Measurements from ENCODE around the gene TBL3. TPM values are rescaled to one million over a fixed set of nuclear protein-coding genes. Genes with fewer than 3 reads are reported as not detected.

The TBL3 gene
- total RNA-seq, 1 donor from 2014 or later, result 32.5 TPM

DNA sequence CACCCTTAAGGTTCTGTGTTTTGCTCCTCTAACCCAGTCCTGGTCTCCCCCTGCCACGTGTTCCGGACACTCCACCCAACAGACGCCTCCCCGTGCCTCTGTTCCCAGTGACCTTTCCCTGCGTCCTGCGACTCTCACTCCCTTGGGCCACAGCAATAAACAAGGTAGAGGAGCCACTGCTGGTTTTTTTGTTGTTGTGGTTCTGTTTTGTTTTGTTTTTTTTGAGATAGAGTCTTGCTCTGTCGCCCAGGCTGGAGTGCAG lies 44.0 kb downstream of the TBL3 start:
- no peak for DNase-seq (ENCODE audit: low spot score)

DNA sequence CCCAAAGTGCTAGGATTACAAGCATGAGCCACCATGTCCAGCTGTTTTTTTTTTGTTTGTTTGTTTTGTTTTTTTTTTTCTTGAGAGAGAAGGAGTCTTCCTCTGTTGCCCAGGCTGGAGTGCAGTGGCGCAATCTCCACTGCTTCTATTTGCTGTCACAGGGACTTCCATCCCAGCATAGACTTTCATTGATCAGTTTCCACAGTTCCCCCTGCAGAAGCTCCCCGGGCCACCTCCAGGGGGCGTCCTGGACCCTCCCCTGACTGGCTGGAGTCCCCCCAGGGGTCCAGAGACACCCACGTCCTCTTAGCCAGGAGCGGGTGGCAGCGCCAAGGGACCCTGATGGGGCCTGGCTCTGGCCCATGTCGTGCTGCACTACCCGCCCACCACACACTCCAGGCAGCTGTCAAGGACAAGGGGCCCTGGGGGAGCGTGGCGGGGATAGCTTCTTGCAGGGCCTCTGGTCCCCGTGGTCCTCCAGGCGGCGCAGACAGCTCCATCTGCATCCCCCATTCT lies 44.6 kb downstream of the TBL3 start:
- DNase-seq (ENCODE audit: low spot score), result no peak

DNA sequence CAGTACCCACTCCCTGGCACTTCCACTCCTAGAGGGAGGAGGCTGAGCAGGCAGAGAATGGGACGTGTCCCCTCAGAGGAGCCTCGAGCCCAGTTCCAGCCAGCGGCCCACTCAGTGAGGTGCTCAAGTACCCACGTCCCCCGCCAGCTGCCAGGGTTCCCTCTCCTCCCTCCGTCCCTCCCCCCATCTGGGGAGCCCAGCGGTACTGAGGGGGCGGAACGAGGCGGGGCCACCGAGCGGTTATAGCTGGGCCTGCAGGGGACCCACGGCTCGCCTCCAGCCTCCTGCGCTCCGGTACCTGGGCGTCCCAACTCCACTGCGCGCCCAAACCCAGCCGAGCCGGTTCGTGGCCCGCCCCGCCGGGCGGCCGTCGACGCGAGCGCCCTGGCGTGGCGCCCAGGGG lies 47.7 kb downstream of the TBL3 start, which contains the start of gene NPW:
Gene NPW, plus strand, starts transcription at position 268 of the 403 bp plus-strand sequence.
- DNase-seq (ENCODE audit: low spot score), result no peak

DNA sequence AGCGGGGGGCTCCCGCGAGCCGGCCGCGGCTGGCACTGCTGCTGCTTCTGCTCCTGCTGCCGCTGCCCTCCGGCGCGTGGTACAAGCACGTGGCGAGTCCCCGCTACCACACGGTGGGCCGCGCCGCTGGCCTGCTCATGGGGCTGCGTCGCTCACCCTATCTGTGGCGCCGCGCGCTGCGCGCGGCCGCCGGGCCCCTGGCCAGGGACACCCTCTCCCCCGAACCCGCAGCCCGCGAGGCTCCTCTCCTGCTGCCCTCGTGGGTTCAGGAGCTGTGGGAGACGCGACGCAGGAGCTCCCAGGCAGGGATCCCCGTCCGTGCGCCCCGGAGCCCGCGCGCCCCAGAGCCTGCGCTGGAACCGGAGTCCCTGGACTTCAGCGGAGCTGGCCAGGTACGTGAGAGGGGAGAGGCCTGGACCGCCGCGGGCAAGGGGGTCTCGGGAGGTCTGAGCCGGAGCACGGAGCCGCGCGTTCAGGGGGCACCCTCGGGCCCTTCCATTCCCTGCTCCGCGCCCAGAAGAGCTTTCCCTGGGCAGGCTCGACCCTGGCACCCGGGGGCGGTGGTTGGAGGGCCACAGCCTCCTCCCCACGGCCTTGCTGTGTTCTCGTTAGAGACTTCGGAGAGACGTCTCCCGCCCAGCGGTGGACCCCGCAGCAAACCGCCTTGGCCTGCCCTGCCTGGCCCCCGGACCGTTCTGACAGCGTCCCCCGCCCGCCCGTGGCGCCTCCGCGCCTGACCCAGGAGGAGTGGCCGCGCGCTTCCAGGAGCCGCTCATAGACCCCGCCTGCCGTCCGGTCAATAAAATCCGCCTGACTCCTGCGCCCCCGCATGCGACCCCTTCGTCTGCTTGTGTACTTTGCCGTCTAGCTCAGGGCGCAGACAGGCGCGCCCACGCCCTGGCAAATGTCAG lies 48.3 kb downstream of the TBL3 start:
- DNase-seq (ENCODE audit: low spot score), result no peak

DNA sequence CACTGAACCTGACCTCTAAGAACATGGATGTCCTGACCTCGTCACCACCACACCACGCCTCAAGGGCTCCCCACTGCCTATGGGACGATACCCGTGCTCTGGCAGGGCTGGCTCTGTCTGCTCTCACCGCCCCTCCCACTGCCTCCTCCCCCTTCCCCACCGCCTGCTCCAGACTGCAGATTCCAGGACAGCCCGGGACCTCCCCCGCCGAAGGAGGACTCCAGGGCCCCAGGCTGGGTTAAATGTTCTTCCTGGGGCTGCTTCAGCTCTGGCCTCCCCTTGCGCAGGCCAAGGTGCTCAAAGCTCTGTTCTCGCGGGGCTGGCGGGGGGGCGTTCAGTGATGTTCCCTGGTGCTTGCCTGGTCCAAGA lies 50.9 kb downstream of the TBL3 start:
- DNase-seq (ENCODE audit: low spot score), result no peak

DNA sequence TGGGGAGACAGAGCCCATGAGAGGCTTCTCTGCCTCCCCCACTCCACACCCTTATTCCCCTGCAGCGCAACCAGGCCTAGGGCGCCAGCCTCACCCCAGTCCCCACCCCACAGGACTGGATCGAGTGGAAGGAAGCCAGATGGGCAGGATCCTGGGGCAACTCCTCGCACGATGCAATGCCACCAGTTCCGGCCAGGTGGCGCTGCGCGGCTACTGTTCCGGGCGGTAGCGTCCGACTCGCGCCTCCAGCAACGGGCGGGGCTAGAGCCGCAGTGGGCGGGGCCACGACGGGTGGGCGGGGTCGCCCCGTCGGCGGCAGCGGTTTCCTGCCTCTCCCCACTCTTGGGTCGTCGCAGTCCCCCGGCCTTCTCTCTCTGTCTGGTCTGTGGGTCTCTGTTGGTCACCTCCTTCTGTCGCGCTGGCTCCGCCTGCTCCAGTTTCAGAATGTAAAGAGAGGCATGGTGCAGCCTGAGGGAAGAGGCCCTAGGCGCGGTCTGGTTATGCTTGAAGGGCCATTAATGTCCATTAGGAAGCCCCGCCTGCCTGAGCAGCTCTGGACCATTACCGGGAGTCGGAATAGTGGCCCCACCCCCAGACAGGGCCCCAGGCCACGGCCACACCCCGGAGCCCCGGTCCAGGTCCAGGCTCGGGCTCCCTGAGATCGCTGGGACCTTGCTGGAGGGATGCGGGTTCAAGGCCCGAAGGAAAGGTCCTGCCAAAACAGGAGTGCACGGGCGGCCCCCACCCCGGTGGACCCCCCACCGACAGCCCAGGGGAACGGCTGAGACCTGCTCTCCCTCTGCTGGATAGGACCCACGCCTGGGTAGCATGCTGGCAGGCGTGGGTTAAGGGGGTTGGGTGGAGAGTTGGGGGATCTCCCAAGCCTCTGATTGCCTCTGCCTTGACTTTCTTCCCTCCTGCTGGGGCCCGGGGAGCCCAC lies 51.5 kb downstream of the TBL3 start:
- peak; percentile 96 for DNase-seq (ENCODE audit: low spot score)

DNA sequence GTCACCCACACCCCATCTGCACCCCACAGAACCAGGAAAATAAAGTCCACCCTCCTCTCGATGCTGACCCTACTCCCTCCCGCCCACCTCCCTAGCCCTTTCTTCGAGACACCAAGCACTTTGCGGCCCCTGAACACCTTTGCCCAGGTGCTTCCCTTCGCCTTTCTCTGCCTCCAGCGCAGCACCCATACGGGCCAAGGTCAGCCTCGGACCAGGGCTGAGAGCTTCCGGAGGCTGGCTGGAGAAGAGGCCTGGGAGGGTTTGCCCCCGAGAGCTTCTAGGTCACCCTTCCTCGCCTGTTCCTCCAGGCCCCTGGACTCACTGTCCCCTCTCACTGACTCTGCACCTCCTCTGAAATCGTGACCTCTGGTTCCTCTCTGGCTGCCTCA lies 52.2 kb downstream of the TBL3 start:
- DNase-seq (ENCODE audit: low spot score), result no peak

DNA sequence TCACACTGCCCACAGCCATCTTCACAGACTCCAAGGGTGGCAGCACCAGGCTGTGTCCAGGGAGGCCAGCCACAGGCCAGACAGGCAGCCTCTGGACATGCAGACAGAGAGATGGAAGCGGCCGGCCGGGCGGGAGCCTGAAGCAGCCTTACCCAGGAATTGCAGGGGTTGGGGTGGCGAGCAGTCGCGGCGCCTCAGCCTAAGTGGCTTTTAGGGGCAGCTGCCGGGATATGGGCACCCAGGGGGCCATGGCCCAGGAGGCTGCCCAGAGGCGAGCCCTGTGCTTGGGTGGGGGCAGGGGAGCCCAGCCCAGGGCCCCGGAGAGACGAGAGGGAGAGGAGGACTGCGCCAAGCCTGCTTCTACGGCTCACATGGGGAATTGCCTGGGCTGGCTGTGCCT lies 53.4 kb downstream of the TBL3 start:
- no peak for DNase-seq (ENCODE audit: low spot score)

DNA sequence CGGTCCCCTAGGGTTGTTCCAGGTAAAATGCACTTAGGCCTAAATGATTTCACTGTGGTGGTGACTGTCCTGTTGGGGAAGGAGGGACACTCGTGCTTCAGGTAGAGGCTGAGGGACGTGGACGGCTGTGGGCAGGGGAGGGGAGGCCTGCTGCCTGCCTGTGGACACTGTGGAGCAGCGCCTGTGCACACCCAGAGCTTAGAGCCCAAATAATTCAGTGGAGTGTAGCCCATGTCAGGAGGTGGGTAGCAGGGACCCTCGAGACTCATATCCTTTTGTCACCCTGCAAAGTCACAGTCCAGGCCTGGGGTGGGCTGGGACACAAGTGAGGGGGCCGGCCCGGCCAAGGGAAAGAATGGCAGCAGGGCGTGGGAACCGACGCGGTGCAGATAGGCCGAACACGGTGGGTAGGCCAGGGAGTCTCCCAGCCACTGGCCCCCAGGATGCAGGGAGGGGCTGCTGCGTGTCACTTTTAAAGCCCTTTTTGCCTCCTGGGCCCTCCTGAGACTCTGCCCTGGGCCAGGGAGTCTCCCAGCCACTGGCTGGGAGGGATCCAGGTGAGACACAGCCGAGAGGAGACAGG lies 54.1 kb downstream of the TBL3 start:
- no peak for DNase-seq (ENCODE audit: low spot score)

DNA sequence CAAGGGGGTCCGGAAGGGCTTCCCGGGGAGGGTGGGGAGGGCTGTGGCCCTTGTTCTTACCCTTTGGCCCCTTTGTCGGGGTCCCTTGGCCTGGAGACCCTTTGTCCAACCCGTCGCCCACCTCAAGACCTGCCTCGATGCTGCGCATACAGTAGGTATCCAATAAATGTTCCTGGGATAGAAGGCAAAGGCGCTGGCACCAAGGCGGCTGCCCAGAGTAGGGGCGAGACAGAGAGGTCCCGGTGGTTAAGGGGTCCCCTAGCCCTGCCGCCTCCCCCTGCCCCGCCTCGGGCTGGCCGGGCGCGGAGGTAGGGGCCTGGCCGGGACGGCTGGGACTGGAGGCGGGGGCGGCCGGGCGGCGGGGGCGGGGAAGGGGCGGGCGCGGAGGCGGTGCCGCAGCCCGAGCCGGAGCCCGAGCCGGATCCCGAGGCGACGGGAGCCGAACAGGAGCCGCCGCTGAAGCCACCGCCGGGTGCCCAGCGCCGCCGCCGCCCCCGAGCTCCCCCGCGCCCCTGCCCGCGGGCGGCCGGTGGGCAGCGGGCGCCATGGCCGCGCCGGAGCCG lies 54.7 kb downstream of the TBL3 start, which contains the start of gene NHERF2:
Gene NHERF2, plus strand, starts transcription at position 442 of the 563 bp plus-strand sequence. Its CDS starts 104 bp downstream, at position 546.
- DNase-seq (ENCODE audit: low spot score), result no peak

DNA sequence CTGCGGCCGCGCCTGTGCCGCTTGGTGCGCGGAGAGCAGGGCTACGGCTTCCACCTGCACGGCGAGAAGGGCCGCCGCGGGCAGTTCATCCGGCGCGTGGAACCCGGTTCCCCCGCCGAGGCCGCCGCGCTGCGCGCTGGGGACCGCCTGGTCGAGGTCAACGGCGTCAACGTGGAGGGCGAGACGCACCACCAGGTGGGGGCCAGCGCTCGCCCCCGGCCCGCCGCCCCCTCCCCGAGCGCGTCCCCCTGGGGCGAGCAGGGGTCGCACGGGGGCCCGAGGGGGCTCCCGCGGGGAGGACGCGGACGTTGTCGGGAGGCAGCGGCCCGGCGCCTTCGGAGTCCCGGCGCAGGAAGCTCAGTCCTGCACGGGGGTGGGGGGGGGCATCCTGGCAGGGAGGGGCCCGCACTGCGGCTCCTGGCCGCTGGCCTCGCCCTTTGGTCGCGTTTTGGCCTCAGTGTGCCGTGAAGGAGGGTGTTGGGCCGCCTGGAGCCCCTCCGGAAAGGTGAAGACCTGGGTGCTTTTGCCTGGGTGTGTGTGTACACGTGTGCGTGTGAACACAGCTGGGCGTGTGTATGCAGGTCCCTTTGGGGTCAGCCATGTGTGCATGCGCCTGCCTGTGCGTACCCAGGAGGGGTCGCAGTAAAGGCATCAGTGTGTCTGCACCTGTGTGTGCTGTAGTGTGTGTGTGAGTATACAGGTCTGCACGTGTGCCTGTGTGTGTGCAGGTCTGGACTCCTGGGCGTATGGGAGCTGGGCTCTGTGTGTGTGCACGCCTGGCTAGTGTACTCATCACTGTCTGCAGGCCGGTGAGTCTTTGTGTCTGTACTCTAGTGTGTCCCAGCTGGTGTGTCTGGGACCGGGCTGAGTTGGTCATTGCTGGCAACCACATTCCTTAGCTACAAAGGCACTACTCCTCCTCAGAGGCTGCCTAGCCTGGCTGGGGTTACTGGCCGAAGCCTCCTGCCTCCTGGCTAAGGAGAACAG lies 55.5 kb downstream of the TBL3 start:
- no peak for DNase-seq (ENCODE audit: low spot score)

DNA sequence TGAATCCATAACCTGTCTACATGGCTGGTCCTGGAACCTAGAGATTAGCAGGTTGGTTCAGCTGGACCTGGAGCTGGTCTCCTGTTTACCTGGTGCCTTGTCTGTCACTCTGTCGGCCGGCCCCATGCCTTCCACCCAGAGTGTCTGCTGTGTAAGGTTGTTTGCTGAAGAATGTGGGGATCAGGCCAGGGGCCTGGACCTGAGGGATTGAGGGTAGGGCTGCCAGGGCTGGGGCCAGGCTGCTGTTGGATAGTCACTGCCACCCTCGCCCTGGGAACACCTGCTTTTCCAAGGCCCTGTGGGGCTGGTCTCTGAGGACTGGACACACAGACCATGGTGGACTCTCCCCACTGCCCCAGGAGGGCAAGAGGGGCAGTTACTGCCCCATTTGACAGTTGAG lies 56.3 kb downstream of the TBL3 start:
- no peak for DNase-seq (ENCODE audit: low spot score)

DNA sequence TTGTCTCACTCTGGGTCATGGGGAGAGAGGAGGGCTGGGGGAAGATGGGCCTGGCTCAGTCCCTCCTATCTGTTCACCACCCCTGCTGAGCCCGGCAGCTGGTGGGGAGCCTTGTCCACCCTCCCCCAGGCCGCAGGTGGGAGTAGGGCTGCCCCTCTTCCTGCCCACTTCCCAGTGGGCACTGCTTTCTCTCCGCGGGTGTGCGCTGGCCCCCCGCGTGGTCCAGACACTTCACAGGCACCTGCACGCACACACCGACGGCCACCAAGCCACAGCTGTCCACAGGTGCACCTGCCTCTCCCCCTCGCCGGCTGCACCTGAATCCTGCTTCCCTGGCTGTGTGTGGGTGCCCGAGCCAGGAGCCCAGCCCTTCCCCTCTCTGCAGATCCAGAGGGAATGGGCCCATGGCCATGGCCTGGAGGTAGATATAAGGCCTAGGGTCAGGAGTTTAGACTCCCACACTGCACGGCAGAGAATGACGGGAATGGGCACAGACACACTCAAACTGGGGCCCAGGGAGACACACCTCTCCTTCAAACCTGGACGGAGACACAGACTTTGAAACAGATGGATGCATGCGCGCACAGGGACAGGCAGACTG lies 56.9 kb downstream of the TBL3 start:
- no peak for DNase-seq (ENCODE audit: low spot score)

DNA sequence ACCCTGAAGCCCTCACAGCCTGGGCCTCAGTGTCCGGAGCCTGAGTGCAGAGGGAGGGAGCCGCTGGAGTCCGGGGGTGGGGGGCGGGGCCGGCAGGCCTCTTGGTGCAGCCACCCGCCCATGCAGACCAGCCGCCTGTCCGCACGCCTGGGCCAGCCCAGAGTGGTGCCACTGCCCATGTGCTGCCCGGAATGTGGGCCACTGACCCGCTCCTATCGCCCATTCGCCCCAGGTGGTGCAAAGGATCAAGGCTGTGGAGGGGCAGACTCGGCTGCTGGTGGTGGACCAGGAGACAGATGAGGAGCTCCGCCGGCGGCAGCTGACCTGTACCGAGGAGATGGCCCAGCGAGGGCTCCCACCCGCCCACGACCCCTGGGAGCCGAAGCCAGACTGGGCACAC lies 57.5 kb downstream of the TBL3 start:
- no peak for DNase-seq (ENCODE audit: low spot score)

DNA sequence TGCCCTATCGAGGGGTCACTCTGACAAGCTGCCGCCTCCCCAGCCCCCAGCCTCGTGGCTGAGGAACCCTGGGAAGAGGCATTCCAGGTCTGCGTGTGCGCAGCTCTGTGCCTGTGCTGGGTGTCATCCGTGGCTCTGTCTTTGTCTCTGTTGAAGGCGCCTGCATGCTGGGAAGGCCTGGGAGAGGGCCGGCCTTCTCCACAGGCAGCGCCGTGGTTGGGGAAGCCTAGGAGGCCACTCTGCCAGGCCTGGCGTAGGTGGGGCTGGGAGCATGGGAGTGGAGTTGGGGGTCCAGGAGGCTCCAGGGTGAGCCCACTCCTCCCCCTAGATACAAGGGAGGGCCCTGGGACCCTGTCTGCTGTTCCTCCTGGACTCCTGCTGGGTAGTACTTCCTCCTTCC lies 58.2 kb downstream of the TBL3 start:
- no peak for DNase-seq (ENCODE audit: low spot score)

DNA sequence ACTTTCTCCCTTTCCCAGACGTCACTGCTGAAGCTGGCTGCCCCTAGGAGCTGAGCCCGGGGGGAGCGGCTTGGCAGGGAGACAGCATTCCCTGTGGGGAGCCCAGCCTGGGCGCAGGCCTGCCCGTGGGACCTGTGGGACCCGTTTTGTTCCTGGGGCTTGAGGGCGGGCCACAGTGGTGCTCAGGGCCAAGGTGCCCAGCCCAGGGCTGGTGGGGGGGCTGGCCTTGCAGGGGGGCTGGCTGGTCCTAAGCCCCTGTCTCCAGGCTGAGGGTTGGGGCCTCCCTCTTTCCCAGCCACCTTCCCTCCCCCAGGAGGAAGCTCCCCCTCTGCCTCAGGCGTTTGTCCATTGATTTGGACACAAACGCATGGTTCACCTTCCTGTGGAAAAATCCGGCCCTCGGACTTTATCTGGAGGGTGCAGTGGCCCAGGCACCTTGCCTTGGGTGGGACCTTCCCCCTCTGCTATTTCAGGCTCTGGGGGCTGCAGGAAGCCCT lies 59.3 kb downstream of the TBL3 start:
- no peak for DNase-seq (ENCODE audit: low spot score)
